ENCODE measurements around the gene THEM4.

Gene THEM4

DNA sequence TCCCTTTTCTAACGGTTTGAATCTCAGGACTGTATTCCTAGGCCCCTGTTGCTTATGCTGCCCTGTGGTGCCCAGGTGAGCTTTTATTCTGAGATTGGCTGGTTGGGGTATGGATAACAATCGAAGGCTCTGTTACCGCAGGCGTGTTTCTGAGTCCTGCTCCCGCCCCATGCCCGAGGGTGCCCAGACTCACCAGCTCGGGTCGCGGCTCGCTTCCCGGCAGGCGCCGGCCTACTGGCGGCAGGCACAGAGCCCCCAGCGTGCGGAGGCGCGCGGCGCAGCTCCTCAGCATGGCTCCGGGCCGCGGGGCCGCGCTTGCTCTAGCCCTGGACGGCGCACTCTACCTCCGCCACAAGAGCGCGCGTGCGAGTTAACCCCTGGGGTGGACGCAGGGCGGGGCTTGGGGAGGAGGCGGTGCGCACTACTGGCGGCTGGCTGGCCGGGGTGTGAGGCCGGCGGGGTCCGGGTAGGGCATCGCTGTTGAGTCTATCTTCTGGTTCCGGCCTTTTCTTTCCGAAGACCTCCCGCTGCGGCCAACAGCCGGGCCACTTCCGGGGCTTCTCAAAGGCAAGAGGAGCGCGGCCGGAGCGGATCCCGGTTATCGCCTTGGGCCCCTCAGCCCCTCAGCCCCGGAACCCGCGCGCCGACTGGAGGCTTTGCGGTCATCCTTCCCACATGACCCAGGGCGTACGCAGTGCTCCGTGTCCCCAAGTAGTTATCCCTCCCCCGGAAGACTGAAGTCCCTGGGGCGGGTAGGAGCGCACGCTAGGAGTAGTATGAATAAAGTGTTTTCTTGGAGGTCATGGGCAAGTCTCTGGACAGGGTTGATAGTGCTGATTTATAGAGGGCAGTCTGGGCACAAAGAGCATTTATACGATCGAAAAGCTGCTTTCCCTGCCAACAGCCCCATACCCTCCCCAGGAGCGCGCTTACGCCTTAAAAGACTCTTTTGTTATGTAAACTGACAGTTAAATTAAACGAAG lies at the start of gene THEM4:
TSS of gene THEM4 (minus strand) at position 345 of the 983 bp plus-strand sequence. CDS start at position 292, 53 bp downstream.
- DNase-seq = peak; percentile 96

DNA sequence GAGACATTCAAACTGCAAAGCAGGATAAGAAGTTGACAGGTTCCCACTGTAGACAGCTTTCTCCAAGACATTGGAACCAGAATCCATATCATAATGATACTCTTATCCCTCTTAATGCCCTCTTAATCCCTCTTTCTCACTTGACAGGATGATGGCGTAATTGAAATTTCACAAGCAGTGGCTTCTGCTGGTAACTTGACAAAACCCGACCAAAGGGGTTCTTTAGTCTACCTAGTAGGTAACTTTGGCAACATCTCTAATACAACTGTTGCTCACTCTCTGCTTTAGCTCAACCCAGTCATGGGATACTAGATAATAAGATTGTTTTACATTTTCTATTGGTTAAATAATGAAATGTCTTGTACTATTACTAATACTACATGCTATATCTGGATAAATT lies 49.6 kb upstream of the THEM4 start:
- no peak for DNase-seq

DNA sequence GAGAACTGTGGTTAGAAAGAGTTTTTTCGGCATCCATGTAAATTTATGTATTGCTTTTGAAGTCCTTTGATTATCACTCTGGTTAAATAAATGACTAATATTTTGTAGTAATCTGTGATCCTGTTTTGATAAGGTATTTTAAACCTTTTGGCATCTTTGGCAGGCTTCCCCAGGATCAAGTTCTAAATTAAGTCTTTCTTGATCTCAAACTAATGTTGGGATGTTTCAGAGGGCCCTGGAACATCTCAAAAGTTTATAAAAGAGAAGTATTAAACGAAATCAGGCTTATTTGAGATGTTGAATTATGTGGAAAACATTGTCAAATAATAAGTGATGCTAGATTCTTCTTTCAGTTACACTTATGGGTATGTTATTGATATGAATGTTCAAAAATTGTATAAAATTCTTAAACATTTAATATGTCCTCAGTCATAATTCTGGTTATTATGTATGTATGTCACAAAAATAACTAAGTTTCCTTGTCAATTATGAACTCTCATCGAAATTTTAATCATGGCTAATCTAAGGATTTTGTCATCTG lies 47.7 kb upstream of the THEM4 start:
- no peak for DNase-seq

DNA sequence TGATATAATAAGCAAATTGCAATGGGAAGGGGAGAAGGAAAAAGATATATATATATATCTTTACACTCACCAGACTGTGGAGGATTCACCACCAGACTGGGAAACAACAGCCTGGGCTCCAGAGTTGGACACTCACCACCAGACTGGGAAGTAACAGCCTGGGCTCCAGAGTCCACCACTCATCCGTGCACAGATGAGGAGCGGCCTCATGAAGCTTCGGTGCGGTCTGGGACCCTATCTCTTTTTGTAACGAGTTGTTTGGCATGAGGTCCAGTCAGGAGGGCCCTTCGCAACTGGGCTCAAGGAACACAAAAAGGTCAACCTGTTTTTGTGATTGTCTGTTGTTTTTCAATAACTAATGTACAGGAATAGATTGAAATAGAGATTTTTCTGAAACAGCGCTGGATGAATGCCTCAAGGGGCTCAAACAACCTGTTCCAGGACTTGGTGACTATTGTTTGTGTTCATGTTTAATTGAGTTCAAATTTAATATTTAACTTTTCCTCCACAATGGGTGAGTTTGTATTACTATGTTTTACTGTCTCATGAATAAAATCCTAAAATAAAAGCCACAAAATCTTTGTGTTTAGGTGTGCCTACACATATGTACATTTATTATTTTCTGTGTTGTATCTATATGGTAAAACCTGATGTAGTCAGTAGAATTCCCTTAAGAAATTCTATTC lies 44.2 kb upstream of the THEM4 start:
- DNase-seq = no peak

DNA sequence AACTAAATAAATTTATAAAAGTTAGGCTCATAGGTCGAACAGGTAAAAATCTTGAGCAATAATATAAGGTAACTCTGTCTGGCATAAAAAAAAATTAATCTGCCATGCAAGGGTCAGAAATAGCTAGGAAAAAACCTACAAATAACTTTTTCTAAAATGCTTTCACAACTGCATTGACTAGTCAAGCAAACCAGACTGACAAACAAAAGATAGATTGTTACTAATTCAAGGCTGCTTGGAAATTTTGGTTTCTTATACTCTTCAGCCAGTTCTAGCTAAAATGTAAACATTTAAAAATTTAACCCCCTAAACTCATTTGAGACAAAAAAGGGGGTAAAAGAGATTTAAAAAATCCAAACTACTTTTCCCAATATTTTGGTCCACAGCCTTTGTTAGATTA lies 43.5 kb upstream of the THEM4 start:
- no peak for DNase-seq

DNA sequence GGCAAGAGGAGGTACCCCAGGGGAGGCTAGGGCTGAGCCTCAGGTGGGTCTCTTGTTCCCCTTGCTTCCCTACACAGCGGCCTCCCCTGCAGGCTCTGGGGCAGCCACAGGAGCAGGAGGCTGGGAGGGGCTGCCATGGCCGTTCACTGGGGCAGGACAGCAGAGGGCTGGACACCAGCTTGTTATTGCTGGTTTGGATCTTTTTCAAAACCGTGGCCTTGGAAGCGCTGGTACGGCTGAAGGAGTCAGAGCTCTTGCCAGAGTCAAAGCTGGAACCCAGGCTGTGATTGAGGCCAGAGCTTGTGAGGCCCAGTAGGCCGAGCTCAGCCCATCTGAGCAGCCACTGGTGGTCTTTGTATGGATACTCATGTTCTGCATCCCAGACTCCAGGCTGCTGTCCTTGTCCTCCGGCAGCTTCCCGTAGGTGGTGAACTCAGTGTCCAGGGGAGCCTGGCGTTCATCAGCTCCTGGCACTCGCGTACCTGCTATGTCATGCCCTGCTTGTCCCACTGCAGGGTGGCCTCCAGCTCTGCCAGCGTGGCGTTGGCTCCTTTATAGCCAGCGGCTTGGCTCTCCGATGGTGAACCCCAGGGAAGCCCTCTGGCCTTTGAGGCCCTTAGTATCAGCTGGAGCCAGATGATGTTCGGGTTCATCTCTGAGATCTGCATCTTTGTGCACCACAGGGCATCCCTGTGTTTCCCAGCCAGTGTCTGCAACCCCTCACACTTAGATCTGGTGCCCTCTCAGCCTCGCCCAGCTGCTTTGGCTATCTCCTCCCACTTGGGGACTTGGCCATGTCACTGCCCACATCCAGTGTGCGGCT lies 40.3 kb upstream of the THEM4 start:
- no peak for DNase-seq

DNA sequence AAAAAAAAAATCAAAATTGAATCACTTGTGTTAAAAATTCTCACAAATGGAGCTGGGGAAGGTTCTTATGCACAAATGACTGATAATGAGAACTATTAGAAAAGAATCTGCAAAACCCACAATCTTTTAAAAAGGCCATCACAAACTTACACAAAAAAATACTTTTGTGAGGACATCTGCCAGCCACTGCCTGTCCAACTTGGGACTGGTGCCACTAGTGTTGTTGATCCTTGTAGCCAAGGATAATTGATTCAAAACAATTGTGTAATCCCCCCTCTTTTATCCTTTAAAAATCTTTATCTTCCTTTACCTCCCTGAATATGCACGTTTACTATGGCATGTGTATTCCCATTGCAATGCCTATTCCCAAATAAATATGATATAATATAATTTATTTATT lies 39.2 kb upstream of the THEM4 start:
- no peak for DNase-seq

DNA sequence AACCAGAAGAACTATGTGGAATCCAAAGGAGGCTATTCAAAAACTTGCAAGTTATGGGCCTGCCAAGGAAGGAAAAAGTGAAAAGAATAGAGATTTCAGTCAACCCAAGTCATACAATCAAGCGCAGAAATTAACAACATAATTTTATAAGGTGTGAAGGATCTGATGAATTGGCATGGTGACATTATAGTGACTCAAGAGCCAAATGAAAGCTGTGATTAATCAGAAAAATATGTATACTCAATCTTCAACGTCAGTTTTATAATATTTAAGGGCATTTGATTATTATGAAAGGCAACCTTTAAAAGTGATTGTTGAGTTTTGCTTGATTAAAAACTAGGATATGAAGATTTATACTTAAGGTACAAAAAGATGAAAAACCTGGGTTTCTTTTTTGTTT lies 37.8 kb upstream of the THEM4 start:
- no peak for DNase-seq

DNA sequence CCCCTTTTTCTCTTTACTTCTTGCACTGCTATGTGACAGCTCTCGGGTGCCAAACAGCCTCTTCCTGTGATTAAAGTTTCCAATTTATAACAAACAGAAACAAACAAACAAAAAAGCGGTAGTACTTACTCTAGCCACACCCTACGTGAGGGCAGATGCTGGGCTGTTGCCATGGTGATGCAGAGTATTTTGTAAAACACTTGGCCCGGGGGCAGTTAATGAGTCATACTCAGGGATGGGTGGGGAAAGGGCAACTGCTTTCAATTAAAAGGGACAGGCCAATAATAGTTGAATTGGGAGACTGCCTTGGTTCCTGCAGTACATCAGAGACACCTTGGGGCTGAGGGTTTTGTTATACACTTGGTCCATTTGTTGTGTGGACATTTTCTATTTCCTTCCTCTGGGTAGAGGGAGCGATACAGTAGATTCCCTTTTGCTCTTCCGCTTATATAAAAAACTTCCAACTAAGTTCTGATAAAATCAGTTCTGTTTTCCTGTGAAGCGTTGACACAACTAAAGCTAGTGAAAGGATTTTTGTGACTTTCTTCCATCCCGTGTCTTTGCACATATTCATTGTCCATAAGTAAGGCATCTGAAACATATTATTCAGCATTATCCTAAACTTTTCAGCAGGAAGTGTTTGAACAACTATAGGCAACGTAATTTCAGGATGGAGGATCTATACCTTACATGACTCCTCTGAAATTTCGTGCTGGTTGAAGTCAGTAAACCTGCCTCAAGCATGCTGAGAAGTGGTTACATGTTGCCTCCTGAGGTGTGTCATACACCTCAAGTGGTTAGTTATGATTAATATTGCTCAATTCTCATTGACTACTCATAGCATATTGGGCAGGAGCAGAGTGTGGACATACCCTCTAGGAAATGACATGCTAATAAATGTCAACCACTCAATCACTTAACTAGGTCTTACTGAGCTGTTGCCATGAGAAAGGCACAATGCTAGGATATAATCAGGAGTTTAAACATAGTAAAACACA lies 36.7 kb upstream of the THEM4 start:
- DNase-seq = no peak

DNA sequence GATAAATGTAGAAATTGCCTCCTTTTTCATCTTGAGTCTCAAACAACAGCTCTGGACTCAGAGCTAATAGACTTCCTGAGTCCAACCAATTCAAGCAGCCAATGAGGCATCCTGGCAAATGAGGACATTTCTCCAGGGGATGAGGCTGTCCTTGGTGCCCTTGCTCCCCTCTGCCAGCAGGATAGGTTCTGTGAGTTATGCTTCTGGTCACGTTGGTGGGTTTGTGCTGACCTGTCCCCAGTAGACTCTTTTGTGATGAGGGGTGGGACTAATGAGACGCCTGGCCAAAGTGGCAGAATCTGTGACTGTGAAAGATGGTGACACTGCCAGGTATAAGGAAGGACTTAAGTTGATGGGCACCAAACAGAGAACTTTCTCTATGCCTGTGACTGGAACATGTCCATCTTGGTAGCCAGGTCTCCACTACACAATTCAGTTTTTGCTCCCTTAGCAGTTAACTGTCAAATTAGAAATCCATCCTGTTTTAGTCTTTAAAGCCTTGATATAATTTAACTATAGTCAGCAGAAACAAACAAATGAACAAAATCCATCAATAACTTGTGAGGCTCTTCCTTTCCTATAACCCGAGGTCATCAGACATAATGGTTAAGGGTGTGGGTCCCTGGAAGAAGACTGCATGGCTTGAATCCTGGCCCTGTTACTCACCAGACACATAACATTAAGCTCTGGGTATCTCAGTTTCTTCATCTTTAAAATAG lies 35.7 kb upstream of the THEM4 start:
- no peak for DNase-seq

DNA sequence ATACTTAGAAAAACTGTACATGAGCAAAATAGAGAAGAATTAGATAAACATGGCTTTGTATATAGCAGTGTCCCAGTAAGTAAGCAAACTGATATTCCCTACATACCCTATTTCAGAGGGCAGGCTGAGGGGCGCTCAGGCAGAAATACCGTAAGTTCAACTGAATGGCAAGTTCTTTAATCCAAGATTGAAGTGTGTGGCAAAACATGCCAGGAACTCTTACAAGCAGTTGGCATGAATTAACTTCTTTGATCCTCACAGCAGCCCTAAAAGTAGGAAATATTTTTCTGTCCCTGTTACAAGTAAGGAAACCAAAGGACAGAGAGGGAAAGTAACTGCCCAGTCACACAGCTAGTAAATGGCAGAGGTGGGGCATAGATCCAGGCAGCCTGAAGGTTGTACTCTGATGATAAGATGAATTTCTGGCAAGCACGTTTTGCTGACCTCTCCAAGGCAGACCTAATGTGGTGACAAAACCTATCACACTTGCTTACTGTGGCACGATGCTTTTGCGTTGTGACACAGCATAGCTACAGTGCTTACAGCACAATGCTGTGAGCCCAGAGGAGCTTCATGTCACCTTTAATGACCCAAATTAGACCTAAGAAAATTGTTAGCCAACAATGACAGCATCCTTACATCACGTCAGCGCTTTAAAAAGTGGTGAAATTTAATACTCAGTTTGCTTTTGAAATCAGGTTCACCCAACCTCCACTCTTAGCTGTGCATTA lies 35.0 kb upstream of the THEM4 start:
- DNase-seq = no peak

DNA sequence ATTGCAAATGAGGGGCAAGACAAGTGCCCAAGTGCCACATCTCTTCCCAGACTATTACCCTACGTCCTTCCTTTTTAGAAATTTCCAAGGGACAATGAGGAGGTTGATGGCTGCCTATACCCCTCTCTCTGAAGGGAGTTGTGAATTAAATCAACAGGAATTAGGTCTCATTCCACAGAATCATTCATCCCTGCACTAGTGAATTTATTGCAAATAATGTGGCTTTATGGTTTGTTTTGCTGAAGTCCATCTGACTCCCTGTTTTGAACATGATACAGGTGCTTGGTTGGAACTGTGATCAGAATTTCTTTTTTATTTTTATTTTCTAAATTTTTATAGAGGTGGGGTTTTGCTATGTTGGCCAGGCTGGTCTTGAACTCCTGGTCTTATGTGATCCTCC lies 34.3 kb upstream of the THEM4 start:
- DNase-seq = no peak

DNA sequence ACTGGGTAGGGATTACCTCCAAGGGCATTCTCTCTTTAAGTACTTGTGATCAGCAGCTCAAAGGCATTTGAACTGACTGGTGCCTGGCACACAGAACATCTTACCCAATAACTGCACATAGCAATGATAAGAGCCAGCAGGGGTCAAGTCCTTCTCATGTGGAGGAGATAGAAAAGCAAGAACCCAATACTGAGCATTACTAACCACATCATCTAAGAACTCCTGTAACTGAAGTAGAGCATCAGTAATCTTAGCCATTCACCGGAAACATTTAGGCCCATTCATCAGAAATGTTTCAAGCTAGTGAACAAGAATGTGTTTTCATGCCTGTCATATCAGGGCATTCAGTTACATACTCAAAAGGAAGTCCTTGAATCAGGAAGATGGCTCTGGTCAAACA lies 33.6 kb upstream of the THEM4 start:
- no peak for DNase-seq

DNA sequence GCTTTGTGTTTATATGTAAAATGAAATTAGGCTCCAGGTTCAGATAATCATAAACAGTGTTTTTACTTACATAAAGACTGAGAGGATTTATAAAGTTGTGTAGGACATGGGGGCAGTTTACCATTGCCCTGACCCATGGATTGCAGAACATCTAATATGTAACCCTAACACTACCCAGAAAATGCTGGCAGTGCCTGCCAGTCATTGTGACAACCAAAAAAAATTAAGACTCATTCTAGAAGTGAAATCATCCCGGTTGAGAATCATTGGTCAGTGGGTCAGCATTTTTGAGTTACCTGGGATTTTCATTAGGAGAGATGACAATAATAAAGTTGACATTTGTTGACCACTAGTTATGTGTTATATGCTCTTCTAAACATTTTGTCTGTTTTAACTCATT lies 31.2 kb upstream of the THEM4 start:
- DNase-seq = no peak

DNA sequence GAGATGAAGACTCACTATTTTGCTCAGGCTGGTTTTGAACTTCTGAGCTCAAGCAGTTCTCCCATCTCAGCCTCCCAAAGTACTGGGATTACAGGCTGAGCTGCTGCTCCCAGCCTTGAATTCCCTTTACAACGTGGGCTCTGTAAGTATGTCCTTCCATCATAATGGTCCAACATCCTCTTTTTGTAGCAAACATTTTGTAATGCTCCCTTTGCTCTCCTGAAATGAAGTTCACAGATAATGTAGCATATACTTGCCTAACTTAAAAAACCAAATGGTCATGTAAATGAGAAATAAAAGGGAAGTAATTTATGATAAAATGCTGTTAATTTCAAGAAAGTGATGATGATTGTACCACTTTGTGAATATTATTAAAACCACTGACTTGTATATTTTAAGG lies 30.5 kb upstream of the THEM4 start:
- DNase-seq = no peak

DNA sequence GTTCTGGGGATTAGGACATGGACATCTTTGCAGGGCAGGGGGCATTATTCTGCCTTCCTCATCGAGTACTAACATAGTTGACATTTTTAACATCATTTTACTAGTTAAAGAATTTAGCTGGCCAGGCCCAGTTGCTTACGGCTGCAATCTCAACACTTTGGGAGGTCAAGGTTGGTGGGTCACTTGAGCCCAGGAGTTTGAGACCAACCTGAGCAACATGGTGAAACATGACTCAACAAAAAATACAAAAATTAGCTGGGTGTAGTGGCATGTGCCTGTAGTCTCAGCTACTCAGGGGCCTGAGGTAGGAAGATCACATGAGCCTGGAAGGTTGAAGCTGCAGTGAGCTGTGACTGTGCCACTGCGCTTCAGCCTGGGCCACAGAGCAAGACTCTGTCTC lies 29.8 kb upstream of the THEM4 start:
- no peak for DNase-seq

DNA sequence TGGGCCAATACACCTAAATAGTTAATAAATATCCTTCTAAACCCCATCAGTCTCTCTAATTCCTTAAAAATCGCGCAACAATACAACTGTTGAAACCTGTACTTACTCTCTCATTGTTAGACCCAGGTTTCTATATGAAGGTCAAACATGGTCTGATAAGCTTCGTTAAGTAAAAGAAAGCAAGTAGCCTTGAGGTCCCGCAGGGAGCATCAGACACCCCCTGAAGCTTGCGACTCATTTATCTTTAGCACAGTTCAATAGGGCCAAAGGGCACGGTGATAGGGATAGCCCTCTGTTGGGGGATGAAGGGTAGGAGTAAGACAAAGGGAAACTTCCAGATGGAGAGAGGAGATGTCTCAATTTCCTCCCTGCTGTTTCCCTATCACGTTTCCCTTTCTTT lies 27.3 kb upstream of the THEM4 start:
- DNase-seq = no peak

DNA sequence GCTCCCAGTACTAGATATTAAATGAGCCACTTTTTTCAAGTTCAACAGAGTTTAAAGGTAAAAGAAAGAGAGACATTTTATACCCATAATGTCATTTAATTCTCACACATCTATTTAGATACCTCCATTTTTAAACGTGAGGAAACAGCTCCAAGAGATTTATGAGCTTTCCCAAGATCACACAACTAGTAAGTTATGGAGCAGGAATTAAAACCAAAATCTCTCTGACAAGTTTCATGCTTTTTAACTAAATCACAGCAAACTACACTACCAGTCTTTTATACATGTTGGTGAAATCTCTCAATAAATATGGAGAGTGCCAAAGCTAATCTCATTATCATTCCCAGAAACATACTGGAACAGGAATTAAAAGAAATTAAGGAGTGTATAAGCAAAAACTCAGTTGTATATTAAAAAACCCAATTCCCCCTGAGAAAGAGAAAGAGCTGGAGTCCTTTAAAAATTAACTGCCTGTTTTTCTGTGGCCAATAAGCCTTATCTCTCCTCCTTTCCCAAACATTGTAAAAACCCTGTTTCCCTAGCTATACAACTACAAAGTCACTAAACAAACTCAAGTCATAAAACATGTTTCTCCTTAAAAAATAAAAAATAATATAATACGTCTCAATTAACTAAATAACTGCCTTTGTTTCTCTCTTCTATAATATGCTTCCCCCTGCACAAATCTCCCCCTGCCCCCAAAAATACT lies 26.7 kb upstream of the THEM4 start:
- no peak for DNase-seq

DNA sequence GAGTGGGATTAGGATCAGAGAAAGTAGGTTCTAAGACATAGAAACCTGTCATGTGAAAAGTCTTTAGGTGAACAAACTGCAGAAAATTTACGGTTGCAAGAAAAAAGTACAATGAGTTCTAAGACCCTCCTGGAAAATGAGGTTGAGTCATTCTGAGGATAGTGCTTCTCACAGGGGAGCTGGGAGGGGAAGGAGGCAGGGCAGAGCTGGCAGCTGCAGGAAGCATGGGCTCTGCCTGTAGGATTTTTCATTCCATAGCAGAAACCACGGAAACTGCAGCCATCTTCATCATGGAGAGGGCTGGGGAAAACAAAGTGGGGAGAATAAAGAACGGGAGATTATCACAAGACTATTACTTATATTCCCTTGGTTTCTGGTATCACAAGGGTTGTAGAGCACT lies 25.8 kb upstream of the THEM4 start:
- DNase-seq = no peak

DNA sequence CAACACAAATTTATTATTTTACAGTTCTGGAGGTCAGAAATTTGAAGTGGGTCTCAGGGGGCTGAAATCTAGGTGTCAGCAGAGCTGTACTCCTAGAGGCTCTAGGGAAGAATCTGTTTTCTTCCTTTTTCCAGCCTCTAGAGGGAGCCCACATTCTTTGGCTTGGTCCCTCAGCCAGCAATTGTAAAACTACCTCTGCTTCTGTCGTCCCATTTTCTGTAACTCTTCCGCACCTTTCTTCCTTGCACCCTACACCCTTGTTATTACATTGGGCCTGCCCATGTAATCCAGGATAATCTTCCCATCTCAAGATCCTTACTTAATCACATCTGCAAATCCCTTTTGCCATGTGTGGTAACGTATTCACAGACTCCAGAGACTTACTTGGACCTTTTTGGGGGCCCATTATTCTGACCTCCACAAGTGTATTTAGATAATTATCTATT lies 24.8 kb upstream of the THEM4 start:
- DNase-seq = peak; percentile 67

Data from midbrain (tissue), 1 donor.